IMR-90 (cell line): Measurements from ENCODE around the gene RNF31. TPM values are rescaled to one million over a fixed set of nuclear protein-coding genes. Genes with fewer than 3 reads are reported as not detected.

ENCODE experiments used
- ATAC-seq: fragments of 200-7000 bp; cut with Tn5 transposase; 2 replicates; pipeline ENCODE4 v1.9.1; 2020; ENCODE audit warnings: low read depth, mild to moderate bottlenecking, moderate library complexity
- BruUV-seq: library from RNA; stranded (reverse); fragments of 400-500 nt; replicated peaks from 2 replicates; lab custom pipeline; 2021; lab: Mats Ljungman, UMichigan
- CTCF ChIA-PET: fragments of 300-600 bp; formaldehyde crosslinking; extraction: SDS; loops from one replicate; lab custom pipeline; 2021; ENCODE audit warnings: antibody characterized with exemption; lab: Yijun Ruan, JAX
- POLR2A ChIA-PET: fragments of 300-600 bp; sonication (Branson Sonifier 250); formaldehyde crosslinking; loops from one replicate; lab custom pipeline; 2022; ENCODE audit warnings: antibody characterized with exemption; ENCODE audit not compliant: unreplicated experiment; lab: Charles Lee
- DNase-seq: peaks from one replicate; pipeline ENCODE4 v3.0.0; 2013
- H2AFZ ChIP-seq: replicated peaks from 2 replicates; pipeline ENCODE3; 2013; ENCODE audit warnings: low read length, mild to moderate bottlenecking; ENCODE audit not compliant: poor library complexity
- H2AK5ac ChIP-seq: 2 replicates; pipeline ENCODE4 v1.6.1; 2013; ENCODE audit warnings: low read depth, low read length, inconsistent platforms
- H2AK9ac ChIP-seq: replicated peaks from 2 replicates; pipeline ENCODE3; 2013; ENCODE audit warnings: mild to moderate bottlenecking, low read depth, low read length, moderate library complexity; ENCODE audit not compliant: poor library complexity
- H2BK120ac ChIP-seq: 2 replicates; pipeline ENCODE4 v1.6.1; 2013; ENCODE audit warnings: low read depth, low read length, inconsistent platforms
- H2BK15ac ChIP-seq: 3 replicates; pipeline ENCODE4 v1.6.1; 2013; ENCODE audit warnings: low read depth, low read length, inconsistent platforms
- H2BK20ac ChIP-seq: 2 replicates; pipeline ENCODE4 v1.6.1; 2013; ENCODE audit warnings: low read depth, mild to moderate bottlenecking, inconsistent platforms, low read length, moderate library complexity
- H2BK5ac ChIP-seq: 2 replicates; pipeline ENCODE4 v1.6.1; 2013; ENCODE audit warnings: mild to moderate bottlenecking, low read depth, low read length, inconsistent platforms; ENCODE audit not compliant: poor library complexity, severe bottlenecking
- H3K14ac ChIP-seq: replicated peaks from 2 replicates; pipeline ENCODE4 v1.6.1; 2013; ENCODE audit warnings: low read depth, low read length, inconsistent platforms
- H3K18ac ChIP-seq: 2 replicates; pipeline ENCODE4 v1.6.1; 2013; ENCODE audit warnings: low read depth, low read length, control low read depth
- H3K23ac ChIP-seq: 2 replicates; pipeline ENCODE4 v1.6.1; 2013; ENCODE audit warnings: low read depth, low read length, inconsistent platforms
- H3K27ac ChIP-seq: 2 replicates; pipeline ENCODE4 v1.5.1; 2013; ENCODE audit warnings: mild to moderate bottlenecking, control low read depth, low read length; ENCODE audit not compliant: insufficient read depth
- H3K27me3 ChIP-seq: 2 replicates; pipeline ENCODE4 v1.6.1; 2013; ENCODE audit warnings: low read length; ENCODE audit not compliant: control insufficient read depth, insufficient read depth
- H3K36me3 ChIP-seq: 2 replicates; pipeline ENCODE4 v1.6.1; 2013; ENCODE audit warnings: low read length, mixed read lengths; ENCODE audit not compliant: control insufficient read depth, insufficient read depth
- H3K4ac ChIP-seq: 2 replicates; pipeline ENCODE4 v1.6.1; 2013; ENCODE audit warnings: low read depth, low read length, inconsistent platforms
- H3K4me1 ChIP-seq: 2 replicates; pipeline ENCODE4 v1.6.1; 2013; ENCODE audit warnings: low read length, mixed read lengths; ENCODE audit not compliant: control insufficient read depth, insufficient read depth
- H3K4me2 ChIP-seq: 2 replicates; pipeline ENCODE4 v1.6.1; 2013; ENCODE audit warnings: low read depth, mild to moderate bottlenecking, control low read depth, low read length, moderate library complexity
- H3K4me3 ChIP-seq: 2 replicates; pipeline ENCODE4 v1.5.1; 2013; ENCODE audit warnings: low read depth, mild to moderate bottlenecking, control low read depth, low read length, moderate library complexity; ENCODE audit not compliant: insufficient read depth
- H3K56ac ChIP-seq: 2 replicates; pipeline ENCODE4 v1.6.1; 2013; ENCODE audit warnings: low read length, inconsistent platforms; ENCODE audit not compliant: insufficient read depth; ENCODE audit errors: extremely low read depth
- H3K79me1 ChIP-seq, 2 experiments: 2 replicates each; pipeline ENCODE4 v1.6.1; 2013; ENCODE audit warnings: low read length in 2 of 2, inconsistent platforms in 1 of 2, low read depth in 1 of 2
- H3K9ac ChIP-seq: 2 replicates; pipeline ENCODE4 v1.6.1; 2013; ENCODE audit warnings: low read depth, low read length, control low read depth
- H3K9me1 ChIP-seq: 2 replicates; pipeline ENCODE4 v1.6.1; 2013; ENCODE audit warnings: low read length, inconsistent platforms; ENCODE audit not compliant: insufficient read depth
- H3K9me3 ChIP-seq: 2 replicates; pipeline ENCODE4 v1.6.1; 2013; ENCODE audit warnings: low read length; ENCODE audit not compliant: control insufficient read depth, insufficient read depth
- H4K20me1 ChIP-seq: 2 replicates; pipeline ENCODE4 v1.6.1; 2013; ENCODE audit warnings: low read length, inconsistent platforms; ENCODE audit not compliant: insufficient read depth
- H4K5ac ChIP-seq: 2 replicates; pipeline ENCODE4 v1.6.1; 2013; ENCODE audit warnings: mild to moderate bottlenecking, low read depth, low read length, control low read depth
- H4K8ac ChIP-seq, 2 experiments: 2 replicates each; pipeline ENCODE4 v1.6.1; 2013; ENCODE audit warnings: low read depth in 2 of 2, low read length in 2 of 2, control low read depth in 1 of 2, inconsistent platforms in 1 of 2
- H4K91ac ChIP-seq: 2 replicates; pipeline ENCODE4 v1.6.1; 2013; ENCODE audit warnings: low read depth, low read length, inconsistent platforms; ENCODE audit not compliant: insufficient read depth
- BHLHE40 ChIP-seq: fragments of 150-350 bp; IDR thresholded peaks from 2 replicates; pipeline ENCODE4 v1.6.1; 2016; ENCODE audit warnings: mild to moderate bottlenecking, low read depth, low read length
- CTCF ChIP-seq: conservative IDR thresholded peaks from 2 replicates; pipeline ENCODE4 v1.5.1; 2012; ENCODE audit warnings: mild to moderate bottlenecking, low read depth, low read length, improper control_type of control experiment
- FOS ChIP-seq: fragments of 150-350 bp; IDR thresholded peaks from 2 replicates; pipeline ENCODE4 v1.6.1; 2016; ENCODE audit warnings: low read depth, low read length
- MAFK ChIP-seq: IDR thresholded peaks from 2 replicates; pipeline ENCODE4 v1.6.1; 2012; ENCODE audit warnings: low read depth, low read length, improper control_type of control experiment
- MAZ ChIP-seq: IDR thresholded peaks from 2 replicates; pipeline ENCODE4 v1.6.1; 2012; ENCODE audit warnings: low read depth, mild to moderate bottlenecking, low read length, improper control_type of control experiment, moderate library complexity, borderline replicate concordance
- NFE2L2 ChIP-seq: fragments of 150-350 bp; IDR thresholded peaks from 2 replicates; pipeline ENCODE4 v1.6.1; 2016; ENCODE audit warnings: low read depth, mild to moderate bottlenecking, low read length
- POLR2A ChIP-seq: IDR thresholded peaks from 2 replicates; pipeline ENCODE4 v1.6.1; 2012; ENCODE audit warnings: mild to moderate bottlenecking, low read depth, low read length
- RCOR1 ChIP-seq: IDR thresholded peaks from 2 replicates; pipeline ENCODE4 v1.6.1; 2012; ENCODE audit warnings: mild to moderate bottlenecking, low read length, improper control_type of control experiment; ENCODE audit not compliant: insufficient replicate concordance
- dilution Hi-C: fragments of 300-500 bp; cut with HindIII; formaldehyde crosslinking; loops from one replicate; pipeline ENCODE4 v1.14.3; 2018; ENCODE audit warnings: low sequenced_read_pairs; ENCODE audit not compliant: unreplicated experiment
- in situ Hi-C: fragments of 300-500 bp; cut with MboI; formaldehyde crosslinking; loops from 3 replicates; pipeline ENCODE4 v1.14.3; 2019; ENCODE audit warnings: low sequenced_read_pairs, inconsistent platforms, mixed read lengths
- intact Hi-C: fragments of 100-400 bp; cut with micrococcal nuclease; formaldehyde crosslinking; loops from 2 replicates; pipeline ENCODE4 v1.10.0; 2022
- polyA plus RNA-seq, 3 experiments: library from polyadenylated mRNA; depleted of rRNA; stranded (reverse); fragments of >200 nt; gene quantifications; 2 replicates each; pipeline ENCODE4 v1.2.3, GENCODE V29; 2012; ENCODE audit warnings: low replicate concordance in 1 of 3
- total RNA-seq: library from RNA; depleted of rRNA; stranded (reverse); fragments of >200 nt; gene quantifications from 2 replicates; pipeline ENCODE4 v1.2.3, GENCODE V29; 2012
- TF ChIP-seq, protein P1 (sequence below): fragments of 150-350 bp; IDR thresholded peaks from 2 replicates; pipeline ENCODE4 v1.6.1; 2017; ENCODE audit warnings: mild to moderate bottlenecking, antibody characterized with exemption, low read length, low read depth
- TF ChIP-seq, protein P2 (sequence below): fragments of 150-350 bp; IDR thresholded peaks from 2 replicates; pipeline ENCODE4 v1.6.1; 2016; ENCODE audit warnings: low read depth, mild to moderate bottlenecking, low read length, moderate library complexity, borderline replicate concordance

Gene RNF31
- total and polyA plus RNA-seq, 2 of the 4 experiments (the other 2 are of a cell fraction) = 31.6 to 37.5 TPM

- H3K14ac ChIP-seq = no peak overlapping the region
- no peak overlapping the region for H3K56ac ChIP-seq
- H3K23ac ChIP-seq = no peak overlapping the region
- in situ Hi-C loops (loop anchor here (25.0 kb wide), 2 partner anchors 815 to 1040 kb away; partner anchors contain the start of genes ACIN1, BCL2L2, C14orf119 and PABPN1), dilution Hi-C loops (no loop called here), intact Hi-C loops (no loop called here)
- H2BK20ac ChIP-seq = no peak overlapping the region
- DNase-seq (no peak), ATAC-seq (no peak)
- no peak overlapping the region for H2AFZ ChIP-seq
- no peaks in the 10 kb centered on the region for H3K9me3 ChIP-seq
- no peak overlapping the region for H4K5ac ChIP-seq
- H3K4me1 ChIP-seq = no peaks in the 10 kb centered on the region
- H4K20me1 ChIP-seq = no peaks in the 10 kb centered on the region
- no peaks in the 10 kb centered on the region for H3K79me1 ChIP-seq
- TF ChIP-seq FOS = no peak
- no peak for TF ChIP-seq POLR2A
- TF ChIP-seq RCOR1 = no peak
- TF ChIP-seq BHLHE40 = no peak
- no peak for TF ChIP-seq NFE2L2
- no peak for TF ChIP-seq CTCF
- TF ChIP-seq, protein P1, sequence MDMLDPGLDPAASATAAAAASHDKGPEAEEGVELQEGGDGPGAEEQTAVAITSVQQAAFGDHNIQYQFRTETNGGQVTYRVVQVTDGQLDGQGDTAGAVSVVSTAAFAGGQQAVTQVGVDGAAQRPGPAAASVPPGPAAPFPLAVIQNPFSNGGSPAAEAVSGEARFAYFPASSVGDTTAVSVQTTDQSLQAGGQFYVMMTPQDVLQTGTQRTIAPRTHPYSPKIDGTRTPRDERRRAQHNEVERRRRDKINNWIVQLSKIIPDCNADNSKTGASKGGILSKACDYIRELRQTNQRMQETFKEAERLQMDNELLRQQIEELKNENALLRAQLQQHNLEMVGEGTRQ = no peak
- no peak for TF ChIP-seq MAZ
- TF ChIP-seq, protein P2, sequence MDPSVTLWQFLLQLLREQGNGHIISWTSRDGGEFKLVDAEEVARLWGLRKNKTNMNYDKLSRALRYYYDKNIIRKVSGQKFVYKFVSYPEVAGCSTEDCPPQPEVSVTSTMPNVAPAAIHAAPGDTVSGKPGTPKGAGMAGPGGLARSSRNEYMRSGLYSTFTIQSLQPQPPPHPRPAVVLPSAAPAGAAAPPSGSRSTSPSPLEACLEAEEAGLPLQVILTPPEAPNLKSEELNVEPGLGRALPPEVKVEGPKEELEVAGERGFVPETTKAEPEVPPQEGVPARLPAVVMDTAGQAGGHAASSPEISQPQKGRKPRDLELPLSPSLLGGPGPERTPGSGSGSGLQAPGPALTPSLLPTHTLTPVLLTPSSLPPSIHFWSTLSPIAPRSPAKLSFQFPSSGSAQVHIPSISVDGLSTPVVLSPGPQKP = no peak
- TF ChIP-seq MAFK = no peak
- no peaks in the 10 kb centered on the region for H3K27me3 ChIP-seq
- H3K9ac ChIP-seq = no peak overlapping the region
- H2BK120ac ChIP-seq = no peak overlapping the region
- peaks cover 8% of the 10 kb centered on the region for H3K36me3 ChIP-seq
- ChIA-PET POLR2A (interaction anchor here (0.6 kb wide), 1 partner anchor 1302 kb away, joined by 3 read pairs; no protein-coding TSS in a partner anchor), CTCF (interaction anchor here (0.7 kb wide), 1 partner anchor 9 kb away, joined by 3 read pairs; the partner anchor contains the start of gene PSME1)
- no peak overlapping the region for H2AK5ac ChIP-seq
- BruUV-seq = no TSS peak
- no peak overlapping the region for H3K4me3 ChIP-seq
- H3K18ac ChIP-seq = no peak overlapping the region
- H3K9me1 ChIP-seq = no peaks in the 10 kb centered on the region
- no peak overlapping the region for H3K4me2 ChIP-seq
- H4K8ac ChIP-seq = no peak overlapping the region
- H2BK5ac ChIP-seq = no peak overlapping the region
- no peak overlapping the region for H2BK15ac ChIP-seq
- no peak overlapping the region for H3K4ac ChIP-seq
- no peak overlapping the region for H3K27ac ChIP-seq
- H4K91ac ChIP-seq = no peak overlapping the region
- H2AK9ac ChIP-seq = no peak overlapping the region
Measured at GRCh38 chr14:24126939-24127338, 20.4 kb upstream of the RNF31 start.
